CD14-positive monocyte (primary cell): ENCODE data around the gene PLCB3. TPM values are rescaled to one million over a fixed set of nuclear protein-coding genes. Genes with fewer than 3 reads are reported as not detected.

ENCODE experiments used
- DNase-seq, 3 donors: peaks; one replicate each; pipeline ENCODE4 v3.0.0-alpha.2; 2011 to 2022
- H2AFZ ChIP-seq: 2 replicates; pipeline ENCODE4 v1.6.0; 2012; ENCODE audit warnings: mild to moderate bottlenecking, low read depth, low read length, inconsistent platforms; ENCODE audit not compliant: insufficient read depth, poor library complexity, severe bottlenecking
- H3K27ac ChIP-seq, 2 donors: 1 replicate in 1 of 2; 2 replicates in 1 of 2; pipeline ENCODE4 v1.5.1; 2012 to 2013; ENCODE audit warnings: low read length in 2 of 2, control low read depth in 1 of 2, inconsistent platforms in 1 of 2, low read depth in 1 of 2, mild to moderate bottlenecking in 1 of 2
- H3K27me3 ChIP-seq, 2 donors: one replicate each; pipeline versions ENCODE4 v1.6.0 to v1.6.1; 2011 to 2013; ENCODE audit warnings: low read length in 2 of 2; ENCODE audit not compliant: control insufficient read depth in 2 of 2, insufficient read depth in 2 of 2
- H3K36me3 ChIP-seq, 2 donors: replicated peaks in 1 of 2; 1 replicate in 1 of 2; 2 replicates in 1 of 2; pipeline versions ENCODE4 v1.5.1 to v1.6.1; 2012 to 2013; ENCODE audit warnings: low read length in 2 of 2, control low read depth in 1 of 2, inconsistent platforms in 1 of 2, mild to moderate bottlenecking in 1 of 2; ENCODE audit not compliant: insufficient read depth in 2 of 2, control insufficient read depth in 1 of 2
- H3K4me1 ChIP-seq, 2 donors: 1 replicate in 1 of 2; 2 replicates in 1 of 2; pipeline versions ENCODE4 v1.5.1 to v1.6.1; 2012 to 2013; ENCODE audit warnings: low read length in 2 of 2, control low read depth in 1 of 2, inconsistent platforms in 1 of 2, mild to moderate bottlenecking in 1 of 2, moderate library complexity in 1 of 2; ENCODE audit not compliant: insufficient read depth in 2 of 2, control insufficient read depth in 1 of 2
- H3K4me2 ChIP-seq: replicated peaks from 2 replicates; pipeline ENCODE3; 2012; ENCODE audit warnings: low read length, moderate library complexity, mild to moderate bottlenecking; ENCODE audit not compliant: poor library complexity, severe bottlenecking; ENCODE audit errors: extremely low read depth
- H3K4me3 ChIP-seq, 3 experiments: fragments of 200-600 bp in 1 of 3; sonication (generic) in 1 of 3; replicated peaks in 1 of 3; 1 replicate in 2 of 3; 2 replicates in 1 of 3; pipeline ENCODE4 v1.5.1; 2011 to 2013; ENCODE audit warnings: low read length in 3 of 3, mild to moderate bottlenecking in 3 of 3, control low read depth in 2 of 3, low read depth in 2 of 3, inconsistent platforms in 1 of 3, moderate library complexity in 1 of 3
- H3K79me2 ChIP-seq: 2 replicates; pipeline ENCODE4 v1.6.0; 2012; ENCODE audit warnings: mild to moderate bottlenecking, control low read depth, inconsistent platforms, low read length, moderate library complexity; ENCODE audit not compliant: insufficient read depth
- H3K9ac ChIP-seq: 2 replicates; pipeline ENCODE4 v1.6.0; 2017; ENCODE audit warnings: low read length, mild to moderate bottlenecking; ENCODE audit not compliant: insufficient read depth, poor library complexity, severe bottlenecking
- H3K9me3 ChIP-seq, 2 donors: replicated peaks in 1 of 2; 1 replicate in 1 of 2; 2 replicates in 1 of 2; pipeline versions ENCODE4 v1.5.1 to v1.6.1; 2012 to 2013; ENCODE audit warnings: low read length in 2 of 2, control low read depth in 1 of 2; ENCODE audit not compliant: control insufficient read depth in 1 of 2, insufficient read depth in 1 of 2
- H4K20me1 ChIP-seq: 2 replicates; pipeline ENCODE4 v1.6.0; 2012; ENCODE audit warnings: mild to moderate bottlenecking, low read length, control low read depth, moderate library complexity; ENCODE audit not compliant: insufficient read depth
- H3K27ac Mint-ChIP-seq, 7 donors: one replicate each; pipeline ENCODE4 v1.8.0; 2020; ENCODE audit warnings: mild to moderate bottlenecking in 7 of 7, mixed read lengths in 7 of 7, moderate library complexity in 6 of 7, inconsistent platforms in 2 of 7
- H3K27me3 Mint-ChIP-seq, 3 donors: one replicate each; pipeline ENCODE4 v1.8.0; 2021 to 2022; ENCODE audit warnings: low read depth in 3 of 3, mild to moderate bottlenecking in 3 of 3, mixed read lengths in 3 of 3, moderate library complexity in 3 of 3, inconsistent platforms in 1 of 3
- H3K36me3 Mint-ChIP-seq, 2 donors: one replicate each; pipeline ENCODE4 v1.8.0; 2020; ENCODE audit warnings: mixed read lengths in 2 of 2, inconsistent platforms in 1 of 2, mild to moderate bottlenecking in 1 of 2
- H3K4me1 Mint-ChIP-seq: one replicate; pipeline ENCODE4 v1.8.0; 2020; ENCODE audit warnings: mild to moderate bottlenecking, mixed read lengths
- H3K4me3 Mint-ChIP-seq, 2 donors: one replicate each; pipeline ENCODE4 v1.8.0; 2020; ENCODE audit warnings: mild to moderate bottlenecking in 2 of 2, mixed read lengths in 2 of 2, moderate library complexity in 1 of 2
- H3K9me3 Mint-ChIP-seq, 7 donors: one replicate each; pipeline ENCODE4 v1.8.0; 2020 to 2022; ENCODE audit warnings: mixed read lengths in 7 of 7, mild to moderate bottlenecking in 6 of 7, moderate library complexity in 6 of 7, inconsistent platforms in 2 of 7
- WGBS: methylation state at CpG from one replicate; pipeline ENCODE4 v1.1.5; 2013; ENCODE audit warnings: missing lambda C conversion rate; ENCODE audit not compliant: insufficient coverage; 5-methylcytosine and 5-hydroxymethylcytosine counted together
- intact Hi-C, 2 donors: fragments of 100-400 bp; cut with micrococcal nuclease; formaldehyde crosslinking; loops; one replicate each; pipeline versions ENCODE4 v1.15.0 to v1.15.1; 2023
- polyA plus RNA-seq, 3 donors: library from polyadenylated mRNA; depleted of rRNA in 1 of 3; unstranded in 2 of 3; stranded (reverse) in 1 of 3; fragments of 300-500 nt in 2 of 3; fragments of >200 nt in 1 of 3; fragmentation: Illumina TruSeq in 2 of 3; gene quantifications; 1 replicate in 2 of 3; 2 replicates in 1 of 3; pipeline ENCODE4 v1.2.3, GENCODE V29; 2012 to 2021
- TF ChIP-seq, protein P1 (sequence below): fragments of 200-600 bp; IDR thresholded peaks from one replicate; pipeline ENCODE4 v1.8.0; 2022; ENCODE audit warnings: antibody characterized with exemption, mild to moderate bottlenecking

PLCB3 gene
- polyA plus RNA-seq, 3 donors: 1.1 to 17.8 (median 1.4) TPM

DNA sequence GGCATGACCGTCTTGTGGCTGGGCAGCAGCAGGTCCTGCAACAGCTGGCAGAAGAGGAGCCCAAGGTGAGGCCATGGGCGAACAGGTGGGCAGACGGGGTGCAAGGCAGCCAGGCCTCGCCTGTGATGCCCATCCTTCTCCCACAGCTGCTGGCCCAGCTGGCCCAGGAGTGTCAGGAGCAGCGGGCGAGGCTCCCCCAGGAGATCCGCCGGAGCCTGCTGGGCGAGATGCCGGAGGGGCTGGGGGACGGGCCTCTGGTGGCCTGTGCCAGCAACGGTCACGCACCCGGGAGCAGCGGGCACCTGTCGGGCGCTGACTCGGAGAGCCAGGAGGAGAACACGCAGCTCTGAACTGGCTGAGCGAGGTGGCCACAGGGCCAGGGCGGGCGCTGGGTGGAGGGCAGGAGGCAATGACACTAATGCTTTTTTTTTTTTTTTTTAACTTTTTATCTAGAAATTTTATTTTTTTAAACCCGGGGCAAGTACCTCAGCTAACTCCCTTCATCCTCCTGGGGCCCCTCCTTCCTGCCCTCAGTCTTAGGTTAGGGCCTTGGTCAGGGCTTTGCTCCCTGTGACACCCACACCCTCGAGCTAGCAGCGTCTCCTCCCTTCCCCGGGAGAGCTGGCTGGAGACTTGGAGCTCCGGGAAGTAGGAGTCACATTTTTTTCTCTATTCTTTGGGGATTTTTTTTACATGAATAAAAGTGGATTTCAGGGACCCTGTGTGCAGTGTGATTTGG is 16.0 kb downstream of the PLCB3 start:
- peak overlapping the region; percentile 96 to 99 (median 98) for H3K27ac Mint-ChIP-seq
- H3K79me2 ChIP-seq: peaks cover 8% of the 10 kb centered on the region
- H3K27ac ChIP-seq: peak overlapping the region; percentile 84 to 97
- peak overlapping the region in 1 of 3 experiments; percentile 95 for H3K4me3 ChIP-seq
- H3K4me2 ChIP-seq: peak overlapping the region; percentile 89
- 96% methylated on average over 11 of the region's 27 CpGs for WGBS
- TF ChIP-seq, protein P1, sequence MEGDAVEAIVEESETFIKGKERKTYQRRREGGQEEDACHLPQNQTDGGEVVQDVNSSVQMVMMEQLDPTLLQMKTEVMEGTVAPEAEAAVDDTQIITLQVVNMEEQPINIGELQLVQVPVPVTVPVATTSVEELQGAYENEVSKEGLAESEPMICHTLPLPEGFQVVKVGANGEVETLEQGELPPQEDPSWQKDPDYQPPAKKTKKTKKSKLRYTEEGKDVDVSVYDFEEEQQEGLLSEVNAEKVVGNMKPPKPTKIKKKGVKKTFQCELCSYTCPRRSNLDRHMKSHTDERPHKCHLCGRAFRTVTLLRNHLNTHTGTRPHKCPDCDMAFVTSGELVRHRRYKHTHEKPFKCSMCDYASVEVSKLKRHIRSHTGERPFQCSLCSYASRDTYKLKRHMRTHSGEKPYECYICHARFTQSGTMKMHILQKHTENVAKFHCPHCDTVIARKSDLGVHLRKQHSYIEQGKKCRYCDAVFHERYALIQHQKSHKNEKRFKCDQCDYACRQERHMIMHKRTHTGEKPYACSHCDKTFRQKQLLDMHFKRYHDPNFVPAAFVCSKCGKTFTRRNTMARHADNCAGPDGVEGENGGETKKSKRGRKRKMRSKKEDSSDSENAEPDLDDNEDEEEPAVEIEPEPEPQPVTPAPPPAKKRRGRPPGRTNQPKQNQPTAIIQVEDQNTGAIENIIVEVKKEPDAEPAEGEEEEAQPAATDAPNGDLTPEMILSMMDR: no peak
- H3K9me3 Mint-ChIP-seq: no peaks in the 10 kb centered on the region
- H3K27me3 ChIP-seq: no peaks in the 10 kb centered on the region
- peaks cover 32 to 43% of the 10 kb centered on the region in 2 donors for H3K36me3 Mint-ChIP-seq
- peaks cover 29% of the 10 kb centered on the region for H3K4me1 Mint-ChIP-seq
- peaks cover 29 to 34% of the 10 kb centered on the region in 2 donors for H3K4me1 ChIP-seq
- no peaks in the 10 kb centered on the region for H3K27me3 Mint-ChIP-seq
- H2AFZ ChIP-seq: peak overlapping the region; percentile 36
- H4K20me1 ChIP-seq: no peaks in the 10 kb centered on the region
- intact Hi-C loops: loop anchor here in 1 of 2 donors (5.0 kb wide), 1 partner anchor 35 kb away; the partner anchor contains the start of gene CATSPERZ
- H3K9ac ChIP-seq: no peak overlapping the region
- no peaks in the 10 kb centered on the region for H3K9me3 ChIP-seq
- H3K36me3 ChIP-seq: peaks cover 42% of the 10 kb centered on the region in 2 donors
- DNase-seq: no peak
- peak overlapping the region in 1 of 2 donors; percentile 98 for H3K4me3 Mint-ChIP-seq

DNA sequence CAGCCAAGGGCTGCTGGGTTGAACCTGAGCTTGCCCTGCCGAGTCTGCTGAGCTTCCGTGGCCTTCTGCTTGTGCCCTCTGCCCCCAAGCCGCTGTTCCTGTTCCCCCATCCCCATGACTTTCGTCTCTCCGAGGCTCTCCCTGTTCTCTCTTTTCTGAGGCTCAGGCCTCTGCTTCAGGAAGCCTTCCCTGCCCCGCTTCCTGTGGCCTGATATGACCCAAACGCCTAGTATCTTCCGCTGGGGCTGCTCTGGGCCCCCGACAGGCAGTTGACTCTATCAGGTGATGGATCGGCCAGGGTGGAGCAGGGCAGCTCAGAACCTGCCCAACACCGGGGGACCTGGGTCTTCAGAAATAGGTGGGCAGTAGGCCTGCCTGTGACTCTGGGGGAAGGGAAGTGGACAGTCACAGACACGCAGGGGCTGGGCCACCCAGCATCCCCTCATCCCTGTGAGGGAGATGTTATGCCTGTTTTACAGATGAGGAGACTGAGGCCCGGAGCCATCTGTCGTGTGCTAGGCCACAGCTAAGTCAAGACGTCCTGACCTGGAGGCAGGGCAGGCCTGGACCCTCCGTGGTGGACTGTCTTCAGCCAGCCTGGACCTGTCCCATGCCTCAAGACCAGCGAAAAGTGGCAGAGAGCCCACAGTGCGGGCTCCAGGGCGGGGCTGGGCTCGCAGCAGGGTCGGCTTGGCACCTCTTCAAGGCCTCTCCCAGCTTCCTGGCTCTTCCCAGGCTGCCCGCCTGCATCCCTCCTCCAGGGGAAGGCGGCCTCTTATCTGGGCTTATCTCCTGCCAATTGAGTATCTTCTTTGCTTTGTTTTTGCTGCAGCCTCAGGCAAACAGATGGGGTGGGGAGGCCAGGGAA is 16.9 kb downstream of the PLCB3 start:
- Mint-ChIP-seq H3K4me1 (peaks cover 29% of the 10 kb centered on the region), H3K9me3 (no peaks in the 10 kb centered on the region), H3K36me3 (peaks cover 24 to 35% of the 10 kb centered on the region in 2 donors), H3K27me3 (no peaks in the 10 kb centered on the region), H3K27ac (peak overlapping the region; percentile 96 to 99 (median 98)), H3K4me3 (peak overlapping the region; percentile 94 to 98)
- no peaks in the 10 kb centered on the region for H3K27me3 ChIP-seq
- peak in 2 of 3 donors; percentile 38 to 49 for DNase-seq
- peaks cover 33 to 34% of the 10 kb centered on the region in 2 donors for H3K36me3 ChIP-seq
- H2AFZ ChIP-seq: peak overlapping the region; percentile 85
- peak overlapping the region; percentile 89 for H3K4me2 ChIP-seq
- TF ChIP-seq, protein P1: no peak
- intact Hi-C loops: loop anchor here (2.0 to 5.0 kb wide), 2 partner anchors 15 to 34 kb away; partner anchors contain the start of gene CATSPERZ (in 1 of the 2)
- H3K4me1 ChIP-seq: peaks cover 29 to 34% of the 10 kb centered on the region in 2 donors
- 18% methylated on average over 20 of the region's 23 CpGs for WGBS
- peaks cover 8% of the 10 kb centered on the region for H3K79me2 ChIP-seq
- no peaks in the 10 kb centered on the region for H4K20me1 ChIP-seq
- peak overlapping the region; percentile 84 to 97 for H3K27ac ChIP-seq
- peak overlapping the region; percentile 61 to 95 (median 67) for H3K4me3 ChIP-seq
- peak overlapping the region; percentile 94 for H3K9ac ChIP-seq
- H3K9me3 ChIP-seq: no peaks in the 10 kb centered on the region
